Measurements from ENCODE around the gene C14orf119.

GRCh38 chr14:23143911-23144310, 48.6 kb downstream of the C14orf119 start:
- TF ChIP-seq FOXJ3 (CRISPR knock-in tag; IDR thresholded peaks at IDR 0.05; ENCODE audit: borderline replicate concordance), result no peak
- TF ChIP-seq ZNF232 (CRISPR knock-in tag; IDR thresholded peaks at IDR 0.05), result no peak
- TF ChIP-seq GABPB1 (CRISPR knock-in tag; IDR thresholded peaks at IDR 0.05), result no peak
- TF ChIP-seq, protein P1, sequence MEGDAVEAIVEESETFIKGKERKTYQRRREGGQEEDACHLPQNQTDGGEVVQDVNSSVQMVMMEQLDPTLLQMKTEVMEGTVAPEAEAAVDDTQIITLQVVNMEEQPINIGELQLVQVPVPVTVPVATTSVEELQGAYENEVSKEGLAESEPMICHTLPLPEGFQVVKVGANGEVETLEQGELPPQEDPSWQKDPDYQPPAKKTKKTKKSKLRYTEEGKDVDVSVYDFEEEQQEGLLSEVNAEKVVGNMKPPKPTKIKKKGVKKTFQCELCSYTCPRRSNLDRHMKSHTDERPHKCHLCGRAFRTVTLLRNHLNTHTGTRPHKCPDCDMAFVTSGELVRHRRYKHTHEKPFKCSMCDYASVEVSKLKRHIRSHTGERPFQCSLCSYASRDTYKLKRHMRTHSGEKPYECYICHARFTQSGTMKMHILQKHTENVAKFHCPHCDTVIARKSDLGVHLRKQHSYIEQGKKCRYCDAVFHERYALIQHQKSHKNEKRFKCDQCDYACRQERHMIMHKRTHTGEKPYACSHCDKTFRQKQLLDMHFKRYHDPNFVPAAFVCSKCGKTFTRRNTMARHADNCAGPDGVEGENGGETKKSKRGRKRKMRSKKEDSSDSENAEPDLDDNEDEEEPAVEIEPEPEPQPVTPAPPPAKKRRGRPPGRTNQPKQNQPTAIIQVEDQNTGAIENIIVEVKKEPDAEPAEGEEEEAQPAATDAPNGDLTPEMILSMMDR (IDR thresholded peaks at IDR 0.05), result no peak
- no peak for TF ChIP-seq E2F4 (CRISPR knock-in tag; IDR thresholded peaks at IDR 0.05; ENCODE audit: borderline replicate concordance, low read depth)
- no peak for TF ChIP-seq E2F1 (CRISPR knock-in tag; IDR thresholded peaks at IDR 0.05)
- TF ChIP-seq ZNF317 (CRISPR knock-in tag; IDR thresholded peaks at IDR 0.05; ENCODE audit: borderline replicate concordance, low read depth), result no peak
- TF ChIP-seq, protein P2, sequence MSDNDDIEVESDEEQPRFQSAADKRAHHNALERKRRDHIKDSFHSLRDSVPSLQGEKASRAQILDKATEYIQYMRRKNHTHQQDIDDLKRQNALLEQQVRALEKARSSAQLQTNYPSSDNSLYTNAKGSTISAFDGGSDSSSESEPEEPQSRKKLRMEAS (CRISPR knock-in tag; IDR thresholded peaks at IDR 0.05), result no peak
- no peak for TF ChIP-seq JUN (CRISPR knock-in tag; IDR thresholded peaks at IDR 0.05)
- TF ChIP-seq, protein P3, sequence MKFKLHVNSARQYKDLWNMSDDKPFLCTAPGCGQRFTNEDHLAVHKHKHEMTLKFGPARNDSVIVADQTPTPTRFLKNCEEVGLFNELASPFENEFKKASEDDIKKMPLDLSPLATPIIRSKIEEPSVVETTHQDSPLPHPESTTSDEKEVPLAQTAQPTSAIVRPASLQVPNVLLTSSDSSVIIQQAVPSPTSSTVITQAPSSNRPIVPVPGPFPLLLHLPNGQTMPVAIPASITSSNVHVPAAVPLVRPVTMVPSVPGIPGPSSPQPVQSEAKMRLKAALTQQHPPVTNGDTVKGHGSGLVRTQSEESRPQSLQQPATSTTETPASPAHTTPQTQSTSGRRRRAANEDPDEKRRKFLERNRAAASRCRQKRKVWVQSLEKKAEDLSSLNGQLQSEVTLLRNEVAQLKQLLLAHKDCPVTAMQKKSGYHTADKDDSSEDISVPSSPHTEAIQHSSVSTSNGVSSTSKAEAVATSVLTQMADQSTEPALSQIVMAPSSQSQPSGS (CRISPR knock-in tag; IDR thresholded peaks at IDR 0.05; ENCODE audit: borderline replicate concordance, low read depth), result no peak
- no peak for TF ChIP-seq ATF6 (CRISPR knock-in tag; IDR thresholded peaks at IDR 0.05)
- TF ChIP-seq FOXP1 (CRISPR knock-in tag; IDR thresholded peaks at IDR 0.05; ENCODE audit: borderline replicate concordance), result no peak
- TF ChIP-seq SP1 (CRISPR knock-in tag; conservative IDR thresholded peaks at IDR 0.05), result no peak

All from WTC11 (cell line).